Fibroblast of the conjunctiva (primary cell): ENCODE data around the gene HJV.

Experiments
- DNase-seq: peaks from one replicate; pipeline ENCODE4 v3.0.0-alpha.2; 2010; ENCODE audit warnings: low read depth

Gene HJV

DNA sequence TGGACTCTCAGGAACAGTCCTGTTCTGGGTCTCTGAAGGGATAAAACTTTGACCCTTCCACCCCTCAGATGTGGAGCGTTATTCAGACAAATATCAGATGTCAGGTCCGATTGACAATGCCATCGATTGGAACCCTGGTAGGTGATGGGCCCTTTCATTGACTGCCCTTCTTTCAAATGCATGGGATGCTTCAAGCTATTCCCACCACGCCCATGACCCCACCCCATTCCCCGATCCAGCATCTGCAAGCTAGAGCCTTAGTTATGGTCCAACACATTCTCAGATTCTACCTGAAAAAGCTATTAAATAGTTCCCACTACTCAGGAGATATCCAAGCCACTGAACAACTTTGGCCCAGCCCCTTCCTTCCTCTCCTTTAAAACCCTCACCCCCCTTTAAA, 44.5 kb downstream of the HJV start:
- no peak for DNase-seq

DNA sequence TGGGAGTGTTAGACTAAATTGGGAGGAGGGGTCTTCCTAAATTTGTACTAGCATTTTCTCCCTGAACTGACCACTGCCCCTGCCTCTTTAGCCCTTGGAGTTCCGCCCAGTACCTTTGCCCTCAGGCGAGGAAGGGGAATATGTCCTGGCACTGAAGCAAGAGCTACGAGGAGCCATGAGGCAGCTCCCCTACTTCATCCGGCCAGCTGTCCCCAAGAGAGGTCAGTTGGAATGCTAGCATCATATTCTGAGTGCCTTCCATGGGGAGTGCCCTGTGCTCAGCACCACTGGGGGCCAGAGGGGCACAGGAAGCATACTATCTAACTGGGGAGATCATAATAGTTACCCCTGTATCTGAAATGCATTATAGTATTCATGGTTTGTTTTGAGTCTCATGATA, 46.3 kb downstream of the HJV start:
- DNase-seq, result no peak

DNA sequence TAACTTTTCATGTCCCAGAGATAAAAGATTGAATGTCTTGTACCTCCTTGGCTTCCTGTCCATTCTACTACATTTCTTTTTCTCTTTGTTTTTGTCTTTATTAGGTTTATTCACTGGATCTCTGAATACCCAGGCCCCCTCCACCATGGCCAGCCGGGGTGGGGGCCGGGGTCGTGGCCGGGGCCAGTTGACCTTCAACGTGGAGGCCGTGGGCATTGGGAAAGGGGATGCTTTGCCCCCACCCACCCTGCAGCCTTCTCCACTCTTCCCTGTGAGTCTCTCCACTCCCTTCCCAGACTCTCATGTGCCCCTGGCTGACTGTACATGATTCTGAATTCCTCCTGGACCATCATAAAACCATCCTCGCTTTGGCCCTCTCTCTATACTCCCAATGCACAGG, 46.8 kb downstream of the HJV start:
- no peak for DNase-seq

DNA sequence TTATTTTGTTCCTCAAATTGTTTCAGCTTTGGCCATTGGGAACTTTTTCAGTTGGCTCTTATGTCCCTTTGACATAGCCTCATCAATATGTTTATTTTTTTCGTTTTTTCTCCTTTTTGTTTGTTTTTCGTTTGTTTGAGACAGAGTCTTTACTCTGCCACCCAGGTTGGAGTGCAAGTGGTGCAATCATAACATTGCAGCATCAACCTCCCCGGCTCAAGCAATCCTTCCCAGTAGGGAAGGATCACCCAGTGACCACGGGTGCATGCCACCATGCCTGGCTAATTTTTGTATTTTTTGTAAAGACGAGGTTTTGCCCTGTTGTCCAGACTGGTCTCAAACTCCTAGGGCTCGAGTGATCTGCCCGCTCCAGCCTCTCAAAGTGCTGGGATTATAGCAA, 49.0 kb downstream of the HJV start:
- no peak for DNase-seq
